Mucosa of descending colon (tissue), 3 donors: ENCODE results near the gene TRMT61A. TPM values are rescaled to one million over a fixed set of nuclear protein-coding genes. Genes with fewer than 3 reads are reported as not detected.
A peak's percentile ranks its signal among the peaks of the same experiment; 100 is the strongest.

ENCODE experiments used
- ATAC-seq: fragments of 200-7000 bp; cut with Tn5 transposase; one replicate; pipeline ENCODE4 v1.9.1; 2020; ENCODE audit warnings: mild to moderate bottlenecking, moderate library complexity
- DNase-seq, 3 donors: peaks; one replicate each; pipeline ENCODE4 v3.0.0-alpha.2; 2020
- H3K36me3 ChIP-seq: fragments of 200-600 bp; one replicate; pipeline ENCODE4 v1.8.0; 2021; ENCODE audit warnings: low read depth, mild to moderate bottlenecking
- H3K4me1 ChIP-seq: fragments of 200-600 bp; one replicate; pipeline ENCODE4 v1.8.0; 2021; ENCODE audit warnings: low read depth, mild to moderate bottlenecking
- H3K4me3 ChIP-seq: fragments of 200-600 bp; one replicate; pipeline ENCODE4 v1.8.0; 2021; ENCODE audit warnings: mild to moderate bottlenecking
- H3K9me3 ChIP-seq: fragments of 200-600 bp; one replicate; pipeline ENCODE4 v1.8.0; 2021; ENCODE audit warnings: mild to moderate bottlenecking
- intact Hi-C, 2 donors: fragments of 100-400 bp; cut with DNase I in 1 of 2; cut with micrococcal nuclease in 1 of 2; formaldehyde crosslinking; loops; one replicate each; pipeline versions ENCODE4 v1.11.0 to v1.11.1; 2022; cut with DNase I, micrococcal nuclease
- total RNA-seq, 3 donors: library from RNA; stranded (reverse); fragmentation: NEBNext Ultra II Directional in 2 of 3; extraction: Animal tissue kit (Norgen Biotek cat#: 25700) in 2 of 3; gene quantifications; one replicate each; pipeline versions ENCODE4 v1.2.1 to v1.2.4, GENCODE V29; 2021 to 2023
- TF ChIP-seq, protein P1 (sequence below): fragments of 200-600 bp; IDR thresholded peaks from one replicate; pipeline ENCODE4 v1.8.0; 2022; ENCODE audit warnings: antibody characterized with exemption, mild to moderate bottlenecking
- donor health status: DM: no; HTN: no; CAD: no; lungs with moderate emphysema.
- donor health status: DM: no; HTN: no; CAD: no.
- donor health status: DM: no; HTN: yes; CAD: no.

Gene TRMT61A
- total RNA-seq, 3 donors from 2014 or later, result 10.2 to 23.7 (median 10.5) TPM

DNA sequence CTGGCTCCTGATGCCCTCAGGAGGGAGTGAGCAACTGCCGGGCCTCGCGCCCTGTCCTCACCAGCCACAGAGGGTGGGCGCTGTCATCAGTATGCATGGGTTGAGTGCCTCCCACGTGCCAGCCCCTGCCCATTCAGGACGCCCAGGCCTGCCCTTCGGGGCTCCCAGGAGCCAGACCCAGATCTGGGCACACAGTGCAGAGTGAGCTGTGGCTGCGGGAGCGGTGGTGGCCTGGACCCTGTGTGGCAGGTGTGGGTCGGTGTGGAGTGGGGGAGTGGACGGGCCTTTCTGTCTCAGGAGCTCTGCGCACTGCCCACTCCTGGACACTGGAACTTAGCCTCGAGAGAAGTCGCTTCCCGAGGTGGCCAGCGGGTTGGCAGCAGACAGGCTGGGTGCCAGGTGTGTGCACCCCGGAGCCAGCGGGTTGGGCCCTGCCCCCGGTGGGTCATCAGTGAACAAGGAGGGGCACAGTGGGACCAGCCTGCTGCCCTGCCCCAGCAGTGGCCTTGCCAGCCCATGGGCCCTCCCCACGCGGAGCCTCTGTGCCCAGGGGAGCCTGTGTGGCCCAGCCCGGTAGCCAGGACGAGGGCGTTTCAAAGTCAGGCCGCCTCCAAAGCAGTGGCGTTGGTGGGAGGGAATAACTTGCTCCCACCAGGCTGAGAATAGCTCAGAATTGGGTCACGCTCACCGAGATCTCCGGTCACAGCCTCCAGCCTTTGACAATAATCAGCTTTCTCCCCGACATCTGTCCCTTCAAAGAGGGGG lies 9.5 kb downstream of the TRMT61A start:
- intact Hi-C loops, result no loop called here
- TF ChIP-seq, protein P1, sequence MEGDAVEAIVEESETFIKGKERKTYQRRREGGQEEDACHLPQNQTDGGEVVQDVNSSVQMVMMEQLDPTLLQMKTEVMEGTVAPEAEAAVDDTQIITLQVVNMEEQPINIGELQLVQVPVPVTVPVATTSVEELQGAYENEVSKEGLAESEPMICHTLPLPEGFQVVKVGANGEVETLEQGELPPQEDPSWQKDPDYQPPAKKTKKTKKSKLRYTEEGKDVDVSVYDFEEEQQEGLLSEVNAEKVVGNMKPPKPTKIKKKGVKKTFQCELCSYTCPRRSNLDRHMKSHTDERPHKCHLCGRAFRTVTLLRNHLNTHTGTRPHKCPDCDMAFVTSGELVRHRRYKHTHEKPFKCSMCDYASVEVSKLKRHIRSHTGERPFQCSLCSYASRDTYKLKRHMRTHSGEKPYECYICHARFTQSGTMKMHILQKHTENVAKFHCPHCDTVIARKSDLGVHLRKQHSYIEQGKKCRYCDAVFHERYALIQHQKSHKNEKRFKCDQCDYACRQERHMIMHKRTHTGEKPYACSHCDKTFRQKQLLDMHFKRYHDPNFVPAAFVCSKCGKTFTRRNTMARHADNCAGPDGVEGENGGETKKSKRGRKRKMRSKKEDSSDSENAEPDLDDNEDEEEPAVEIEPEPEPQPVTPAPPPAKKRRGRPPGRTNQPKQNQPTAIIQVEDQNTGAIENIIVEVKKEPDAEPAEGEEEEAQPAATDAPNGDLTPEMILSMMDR, result no peak
- peaks cover 48% of the 10 kb centered on the region for H3K4me1 ChIP-seq
- no peak overlapping the region for H3K4me3 ChIP-seq
- no peaks in the 10 kb centered on the region for H3K36me3 ChIP-seq
- H3K9me3 ChIP-seq, result no peaks in the 10 kb centered on the region
- peak; percentile 8 for ATAC-seq
- DNase-seq, result peak in 2 of 3 donors; percentile 57 to 60

DNA sequence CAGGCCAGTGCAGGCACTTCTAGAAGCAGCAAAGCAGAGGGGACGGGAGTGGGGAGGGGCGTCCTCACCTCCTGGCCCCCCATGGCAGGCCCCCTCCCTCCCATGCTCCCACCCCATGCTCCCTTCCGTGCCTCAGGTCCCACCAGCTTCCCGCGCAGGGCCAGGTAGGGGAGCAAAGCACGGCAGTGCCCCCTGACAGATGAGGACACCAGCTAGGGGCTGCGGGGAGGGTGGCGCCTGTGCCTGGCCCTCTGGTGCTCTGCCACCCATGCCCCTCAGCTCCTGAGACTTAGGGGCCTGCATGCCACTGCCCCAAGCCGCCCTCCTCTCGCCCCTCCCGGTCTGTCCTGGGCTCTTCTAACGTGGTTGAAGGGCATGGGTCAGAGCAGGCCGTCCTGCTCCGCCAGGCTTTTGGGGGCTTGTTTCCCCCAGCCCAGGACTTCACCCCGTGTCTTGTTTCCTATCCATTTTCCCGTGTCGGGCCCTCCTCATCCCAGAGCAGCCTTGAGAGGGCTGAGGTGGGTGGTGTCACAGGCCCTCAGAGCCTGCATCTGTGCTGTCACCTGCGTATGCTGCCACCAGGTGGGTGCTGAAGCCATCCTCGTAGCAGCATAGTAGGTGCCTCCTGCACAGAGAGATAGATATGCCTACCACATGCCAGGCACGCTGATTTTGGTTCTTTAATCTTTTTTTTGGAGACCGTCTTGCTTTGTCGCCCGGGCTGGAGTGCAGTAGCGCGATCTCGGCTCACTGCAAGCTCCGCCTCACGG lies 10.2 kb downstream of the TRMT61A start:
- TF ChIP-seq, protein P1, result no peak
- ATAC-seq (no peak), DNase-seq (peak in 2 of 3 donors; percentile 35 to 50)
- Histone ChIP-seq H3K9me3 (no peaks in the 10 kb centered on the region), H3K4me1 (peaks cover 53% of the 10 kb centered on the region), H3K4me3 (no peak overlapping the region), H3K36me3 (no peaks in the 10 kb centered on the region)
- intact Hi-C loops, result no loop called here

GRCh38 chr14:103540821-103541708 lies 12.1 kb downstream of the TRMT61A start:
- intact Hi-C loops, result no loop called here
- H3K4me1 ChIP-seq, result peaks cover 56% of the 10 kb centered on the region
- peak in 2 of 3 donors; percentile 45 to 51 for DNase-seq
- no peaks in the 10 kb centered on the region for H3K9me3 ChIP-seq
- no peaks in the 10 kb centered on the region for H3K36me3 ChIP-seq
- H3K4me3 ChIP-seq, result no peak overlapping the region
- ATAC-seq, result no peak
- TF ChIP-seq, protein P1, result no peak

- DNase-seq (peak in 2 of 3 donors; percentile 57 to 58), ATAC-seq (peak; percentile 20)
- H3K4me3 ChIP-seq, result no peak overlapping the region
- TF ChIP-seq, protein P1, result no peak
- H3K36me3 ChIP-seq, result no peaks in the 10 kb centered on the region
- H3K9me3 ChIP-seq, result no peaks in the 10 kb centered on the region
- intact Hi-C loops, result no loop called here
- peaks cover 58% of the 10 kb centered on the region for H3K4me1 ChIP-seq
These were observed 13.0 kb downstream of the TRMT61A start for GRCh38 chr14:103541709-103542604.
